GM12878 (cell line): ENCODE results near the gene NOP53. TPM values are rescaled to one million over a fixed set of nuclear protein-coding genes. Genes with fewer than 3 reads are reported as not detected.

Experiments
- ATAC-seq: fragments of 200-7000 bp; cut with Tn5 transposase; 3 replicates; pipeline ENCODE4 v1.9.1; 2020; ENCODE audit warnings: mild to moderate bottlenecking, moderate library complexity
- BruUV-seq: library from RNA; stranded (reverse); fragments of 400-500 nt; replicated peaks from 2 replicates; lab custom pipeline; 2021; lab: Mats Ljungman, UMichigan
- CTCF ChIA-PET: fragments of 300-600 bp; sonication (Branson Sonifier 250); formaldehyde crosslinking; extraction: SDS; loops from one replicate; lab custom pipeline; 2021; ENCODE audit warnings: inconsistent platforms; lab: Yijun Ruan, JAX
- POLR2A ChIA-PET: fragments of 350-600 bp; formaldehyde crosslinking; extraction: SDS; loops from one replicate; lab custom pipeline; 2021; ENCODE audit warnings: inconsistent platforms; lab: Charles Lee
- RAD21 ChIA-PET: fragments of 300-600 bp; sonication (Branson Sonifier 250); formaldehyde crosslinking; loops from one replicate; lab custom pipeline; 2023; ENCODE audit warnings: antibody characterized with exemption; ENCODE audit not compliant: unreplicated experiment; lab: Charles Lee
- SMC1A ChIA-PET: fragments of 300-600 bp; sonication (Branson Sonifier 250); formaldehyde crosslinking; loops from one replicate; lab custom pipeline; 2023; ENCODE audit not compliant: unreplicated experiment, uncharacterized antibody; lab: Charles Lee
- DNase-seq: peaks from one replicate; pipeline ENCODE4 v3.0.0-alpha.2; 2011; ENCODE audit warnings: low read depth, low spot score
- FAIRE-seq: peaks from 3 replicates; lab custom pipeline; 2011; peaks lifted over from hg19 to GRCh38; lab: Jason Lieb, UNC
- H2AFZ ChIP-seq: 2 replicates; pipeline ENCODE4 v1.6.0; 2011; ENCODE audit warnings: low read depth, low read length, control low read depth; ENCODE audit not compliant: control insufficient read depth
- H3K27ac ChIP-seq: 2 replicates; pipeline ENCODE4 v1.5.1; 2011; ENCODE audit warnings: control low read depth; ENCODE audit not compliant: control insufficient read depth, insufficient read depth
- H3K27me3 ChIP-seq, 2 experiments: replicated peaks in 1 of 2; 2 replicates each; pipeline versions ENCODE4 v1.6.0 to v1.6.1; 2011; ENCODE audit warnings: low read length in 1 of 2; ENCODE audit not compliant: control insufficient read depth in 2 of 2, insufficient read depth in 2 of 2
- H3K36me3 ChIP-seq, 2 experiments: 2 replicates each; pipeline ENCODE4 v1.5.1; 2011; ENCODE audit warnings: low read length in 1 of 2; ENCODE audit not compliant: control insufficient read depth in 2 of 2, insufficient read depth in 2 of 2
- H3K4me1 ChIP-seq: 2 replicates; pipeline ENCODE4 v1.6.1; 2011; ENCODE audit warnings: mild to moderate bottlenecking, low read length, moderate library complexity, mixed read lengths; ENCODE audit not compliant: control insufficient read depth, insufficient read depth
- H3K4me2 ChIP-seq: 2 replicates; pipeline ENCODE4 v1.6.0; 2011; ENCODE audit warnings: control low read depth; ENCODE audit not compliant: control insufficient read depth, insufficient read depth
- H3K4me3 ChIP-seq: fragments of 200-600 bp; sonication (generic); 2 replicates; pipeline ENCODE4 v1.5.1; 2016
- H3K79me2 ChIP-seq: 2 replicates; pipeline ENCODE4 v1.6.0; 2011; ENCODE audit warnings: low read length; ENCODE audit not compliant: control insufficient read depth, insufficient read depth
- H3K9ac ChIP-seq: 2 replicates; pipeline ENCODE4 v1.8.0; 2011; ENCODE audit warnings: low read length, control low read depth, mixed read lengths; ENCODE audit not compliant: control insufficient read depth, insufficient read depth
- H3K9me3 ChIP-seq: replicated peaks from 3 replicates; pipeline ENCODE4 v1.5.1; 2011; ENCODE audit warnings: mild to moderate bottlenecking, low read length; ENCODE audit not compliant: control insufficient read depth, insufficient read depth
- H4K20me1 ChIP-seq: 2 replicates; pipeline ENCODE4 v1.6.0; 2011; ENCODE audit not compliant: control insufficient read depth, insufficient read depth
- BHLHE40 ChIP-seq, 2 experiments: fragments of 450-650 bp in 1 of 2; IDR thresholded peaks; 2 replicates each; pipeline ENCODE4 v1.6.1; 2011 to 2017; ENCODE audit warnings: low read depth in 2 of 2, borderline replicate concordance in 1 of 2, improper control_type of control experiment in 1 of 2, low read length in 1 of 2, mild to moderate bottlenecking in 1 of 2
- CBX5 ChIP-seq: sonication (generic); IDR thresholded peaks from 2 replicates; pipeline ENCODE4 v1.6.1; 2016; ENCODE audit warnings: low read depth, moderate library complexity, mild to moderate bottlenecking, inconsistent platforms
- ETV6 ChIP-seq, 2 experiments: fragments of 450-650 bp in 1 of 2; IDR thresholded peaks in 1 of 2; conservative IDR thresholded peaks in 1 of 2; 2 replicates each; pipeline ENCODE4 v1.6.1; 2014; ENCODE audit warnings: antibody characterized with exemption in 1 of 2, borderline replicate concordance in 1 of 2, low read depth in 1 of 2, mild to moderate bottlenecking in 1 of 2, moderate library complexity in 1 of 2
- HCFC1 ChIP-seq: fragments of 150-350 bp; IDR thresholded peaks from 2 replicates; pipeline ENCODE4 v1.6.1; 2014; ENCODE audit warnings: low read length
- MEF2A ChIP-seq: IDR thresholded peaks from 2 replicates; pipeline ENCODE4 v1.6.1; 2011; ENCODE audit warnings: low read depth, mild to moderate bottlenecking, low read length, moderate library complexity; ENCODE audit not compliant: insufficient read depth
- MEF2B ChIP-seq: fragments of 450-650 bp; IDR thresholded peaks from 2 replicates; pipeline ENCODE4 v1.6.1; 2018; ENCODE audit warnings: mild to moderate bottlenecking, moderate library complexity; ENCODE audit not compliant: partially characterized antibody, poor library complexity, severe bottlenecking
- MTA3 ChIP-seq: IDR thresholded peaks from 2 replicates; pipeline ENCODE4 v1.6.1; 2012; ENCODE audit warnings: low read length, inconsistent platforms, borderline replicate concordance
- NFIC ChIP-seq: IDR thresholded peaks from 2 replicates; pipeline ENCODE4 v1.6.1; 2012; ENCODE audit warnings: low read depth, mild to moderate bottlenecking, inconsistent platforms, low read length, moderate library complexity
- NR2C1 ChIP-seq: fragments of 450-650 bp; IDR thresholded peaks from 2 replicates; pipeline ENCODE4 v1.6.1; 2017; ENCODE audit warnings: antibody characterized with exemption, mild to moderate bottlenecking, moderate library complexity
- NR2C2 ChIP-seq: IDR thresholded peaks from 2 replicates; pipeline ENCODE4 v1.6.1; 2011; ENCODE audit warnings: borderline replicate concordance, low read depth; ENCODE audit not compliant: control insufficient read depth, insufficient read length
- PAX5 ChIP-seq: IDR thresholded peaks from 2 replicates; pipeline ENCODE4 v1.6.1; 2011; ENCODE audit warnings: low read depth, low read length, borderline replicate concordance
- PAX8 ChIP-seq: fragments of 450-650 bp; IDR thresholded peaks from 2 replicates; pipeline ENCODE4 v1.6.1; 2017; ENCODE audit warnings: mild to moderate bottlenecking, moderate library complexity
- POLR2AphosphoS2 ChIP-seq: IDR thresholded peaks from 2 replicates; pipeline ENCODE4 v1.6.1; 2011; ENCODE audit warnings: low read depth, mild to moderate bottlenecking, low read length, improper control_type of control experiment, moderate library complexity
- POLR2AphosphoS5 ChIP-seq: IDR thresholded peaks from 2 replicates; pipeline ENCODE4 v1.6.1; 2011; ENCODE audit warnings: mild to moderate bottlenecking, low read length, inconsistent platforms
- RUNX3 ChIP-seq: IDR thresholded peaks from 2 replicates; pipeline ENCODE4 v1.6.1; 2012; ENCODE audit warnings: low read length, inconsistent platforms
- SIX5 ChIP-seq: IDR thresholded peaks from 2 replicates; pipeline ENCODE4 v1.6.1; 2011; ENCODE audit warnings: mild to moderate bottlenecking, low read depth, low read length, moderate library complexity; ENCODE audit not compliant: severe bottlenecking
- ZNF384 ChIP-seq: IDR thresholded peaks from 2 replicates; pipeline ENCODE4 v1.6.1; 2012; ENCODE audit warnings: low read depth, mild to moderate bottlenecking, low read length, improper control_type of control experiment, borderline replicate concordance
- WGBS: methylation state at CpG from one replicate; pipeline ENCODE4 v1.1.6; 2016; ENCODE audit warnings: low lambda C conversion rate; ENCODE audit not compliant: insufficient replicate concordance, insufficient coverage; ENCODE audit errors: missing lambda C conversion rate; 5-methylcytosine and 5-hydroxymethylcytosine counted together
- in situ Hi-C: fragments of 300-500 bp; cut with MboI; formaldehyde crosslinking; loops from 9 replicates; pipeline ENCODE4 v1.14.3; 2018; ENCODE audit warnings: mixed read lengths
- intact Hi-C: fragments of 100-400 bp; cut with micrococcal nuclease; formaldehyde crosslinking; loops from one replicate; pipeline ENCODE4 v1.14.2; 2022; ENCODE audit not compliant: unreplicated experiment
- polyA plus RNA-seq, 11 experiments: library from polyadenylated mRNA; depleted of rRNA in 4 of 11; unstranded in 6 of 11; stranded (reverse) in 5 of 11; fragments of >200 nt; fragmentation: Nextera tagmentation in 4 of 11; fragmentation: Illumina TruSeq in 1 of 11; extraction: Ambion mirVana in 4 of 11; extraction: Trizol in 1 of 11; gene quantifications; 1 replicate in 1 of 11; 2 replicates in 10 of 11; pipeline versions ENCODE4 v1.2.1 to v1.2.3, GENCODE V29; 2011 to 2016; ENCODE audit warnings: inconsistent platforms in 2 of 11, missing spikeins in 2 of 11, low read depth in 1 of 11
- total RNA-seq, 4 experiments: library from RNA; depleted of rRNA in 3 of 4; stranded (reverse); fragments of >200 nt in 3 of 4; fragmentation: Illumina TruSeq in 1 of 4; extraction: Trizol in 1 of 4; gene quantifications; 2 replicates each; pipeline versions ENCODE4 v1.2.1 to v1.2.3, GENCODE V29; 2013 to 2021
- TF ChIP-seq, protein P1 (sequence below): IDR thresholded peaks from 2 replicates; pipeline ENCODE4 v1.6.1; 2011; ENCODE audit warnings: low read depth, low read length, improper control_type of control experiment, borderline replicate concordance
- TF ChIP-seq, protein P2 (sequence below): fragments of 450-650 bp; IDR thresholded peaks from 2 replicates; pipeline ENCODE4 v1.6.1; 2017; ENCODE audit warnings: mild to moderate bottlenecking, moderate library complexity

Gene NOP53
- total and polyA plus RNA-seq, 10 of the 15 experiments (the other 5 are each of a cell fraction or from before 2014, with no cell fraction given) = 6.0 to 386 (median 167) TPM

DNA sequence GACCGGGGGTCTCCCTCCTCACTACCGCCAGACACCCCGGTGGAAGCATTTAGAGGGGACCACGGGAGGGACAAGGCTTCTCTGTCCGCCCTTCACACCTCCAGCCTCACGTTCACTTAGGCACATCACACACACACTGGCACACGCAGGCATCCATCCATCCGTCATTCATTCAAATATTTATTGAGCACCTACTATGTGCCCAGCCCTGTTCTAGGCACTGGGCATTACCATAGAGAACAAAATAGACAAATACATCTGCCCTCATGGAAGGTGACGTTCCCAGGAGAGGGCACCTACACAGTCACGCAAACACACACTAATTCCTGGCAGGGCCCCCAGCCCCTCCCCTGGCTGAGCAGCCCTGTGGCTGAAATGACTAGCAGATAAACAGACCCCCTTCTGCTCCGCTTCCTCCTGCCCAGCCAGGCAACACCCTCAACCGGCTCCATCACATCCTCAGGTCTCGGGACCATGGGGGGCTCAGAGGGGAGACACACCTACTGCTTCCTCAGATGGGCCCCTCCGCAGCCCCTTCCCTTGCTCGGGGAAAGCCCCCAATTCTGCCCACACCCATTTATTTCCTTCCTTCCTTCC lies 3.7 kb upstream of the NOP53 start:
- H3K4me2 ChIP-seq = no peak overlapping the region
- SMC1A ChIA-PET = no interaction called here
- TF ChIP-seq RUNX3 (no peak), SIX5 (no peak), NR2C2 (no peak), POLR2AphosphoS2 (no peak), MEF2A (no peak), HCFC1 (no peak), BHLHE40 (IDR thresholded peaks at IDR 0.05; ENCODE audit: borderline replicate concordance in 1 of 2, low read depth in 2 of 2, low read length in 1 of 2) (no peak), CBX5 (no peak), NR2C1 (no peak), ZNF384 (no peak), ETV6 (conservative IDR thresholded peaks at IDR 0.05 in 1 of 2, IDR thresholded peaks at IDR 0.05 in 1 of 2; ENCODE audit: borderline replicate concordance in 1 of 2, low read depth in 1 of 2) (no peak), MEF2B (no peak), NFIC (no peak), PAX5 (no peak), PAX8 (no peak), MTA3 (no peak), POLR2AphosphoS5 (no peak)
- TF ChIP-seq, protein P1, sequence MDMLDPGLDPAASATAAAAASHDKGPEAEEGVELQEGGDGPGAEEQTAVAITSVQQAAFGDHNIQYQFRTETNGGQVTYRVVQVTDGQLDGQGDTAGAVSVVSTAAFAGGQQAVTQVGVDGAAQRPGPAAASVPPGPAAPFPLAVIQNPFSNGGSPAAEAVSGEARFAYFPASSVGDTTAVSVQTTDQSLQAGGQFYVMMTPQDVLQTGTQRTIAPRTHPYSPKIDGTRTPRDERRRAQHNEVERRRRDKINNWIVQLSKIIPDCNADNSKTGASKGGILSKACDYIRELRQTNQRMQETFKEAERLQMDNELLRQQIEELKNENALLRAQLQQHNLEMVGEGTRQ = no peak
- TF ChIP-seq, protein P2, sequence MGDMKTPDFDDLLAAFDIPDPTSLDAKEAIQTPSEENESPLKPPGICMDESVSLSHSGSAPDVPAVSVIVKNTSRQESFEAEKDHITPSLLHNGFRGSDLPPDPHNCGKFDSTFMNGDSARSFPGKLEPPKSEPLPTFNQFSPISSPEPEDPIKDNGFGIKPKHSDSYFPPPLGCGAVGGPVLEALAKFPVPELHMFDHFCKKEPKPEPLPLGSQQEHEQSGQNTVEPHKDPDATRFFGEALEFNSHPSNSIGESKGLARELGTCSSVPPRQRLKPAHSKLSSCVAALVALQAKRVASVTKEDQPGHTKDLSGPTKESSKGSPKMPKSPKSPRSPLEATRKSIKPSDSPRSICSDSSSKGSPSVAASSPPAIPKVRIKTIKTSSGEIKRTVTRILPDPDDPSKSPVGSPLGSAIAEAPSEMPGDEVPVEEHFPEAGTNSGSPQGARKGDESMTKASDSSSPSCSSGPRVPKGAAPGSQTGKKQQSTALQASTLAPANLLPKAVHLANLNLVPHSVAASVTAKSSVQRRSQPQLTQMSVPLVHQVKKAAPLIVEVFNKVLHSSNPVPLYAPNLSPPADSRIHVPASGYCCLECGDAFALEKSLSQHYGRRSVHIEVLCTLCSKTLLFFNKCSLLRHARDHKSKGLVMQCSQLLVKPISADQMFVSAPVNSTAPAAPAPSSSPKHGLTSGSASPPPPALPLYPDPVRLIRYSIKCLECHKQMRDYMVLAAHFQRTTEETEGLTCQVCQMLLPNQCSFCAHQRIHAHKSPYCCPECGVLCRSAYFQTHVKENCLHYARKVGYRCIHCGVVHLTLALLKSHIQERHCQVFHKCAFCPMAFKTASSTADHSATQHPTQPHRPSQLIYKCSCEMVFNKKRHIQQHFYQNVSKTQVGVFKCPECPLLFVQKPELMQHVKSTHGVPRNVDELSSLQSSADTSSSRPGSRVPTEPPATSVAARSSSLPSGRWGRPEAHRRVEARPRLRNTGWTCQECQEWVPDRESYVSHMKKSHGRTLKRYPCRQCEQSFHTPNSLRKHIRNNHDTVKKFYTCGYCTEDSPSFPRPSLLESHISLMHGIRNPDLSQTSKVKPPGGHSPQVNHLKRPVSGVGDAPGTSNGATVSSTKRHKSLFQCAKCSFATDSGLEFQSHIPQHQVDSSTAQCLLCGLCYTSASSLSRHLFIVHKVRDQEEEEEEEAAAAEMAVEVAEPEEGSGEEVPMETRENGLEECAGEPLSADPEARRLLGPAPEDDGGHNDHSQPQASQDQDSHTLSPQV = no peak
- TF ChIP-seq, all 136 proteins: peak for 0
- H3K79me2 ChIP-seq = peaks cover 13% of the 10 kb centered on the region
- no peak overlapping the region for H2AFZ ChIP-seq
- WGBS = 49% methylated on average over 15 of the region's 15 CpGs
- no peak overlapping the region for H3K27ac ChIP-seq
- DNase-seq (no peak), ATAC-seq (no peak), FAIRE-seq (no peak)
- H3K9ac ChIP-seq = no peak overlapping the region
- H3K36me3 ChIP-seq = no peaks in the 10 kb centered on the region
- H4K20me1 ChIP-seq = no peaks in the 10 kb centered on the region
- H3K27me3 ChIP-seq = no peaks in the 10 kb centered on the region
- ChIA-PET POLR2A (no interaction called here), RAD21 (interaction anchor here (0.6 kb wide), 1 partner anchor 226 kb away, joined by 3 read pairs; no protein-coding TSS in a partner anchor), CTCF (no interaction called here)
- intact Hi-C loops = no loop called here
- no TSS peak for BruUV-seq
- in situ Hi-C loops = no loop called here
- H3K4me3 ChIP-seq = no peak overlapping the region
- H3K9me3 ChIP-seq = no peaks in the 10 kb centered on the region
- peaks cover 10% of the 10 kb centered on the region; the same call in 1 of the 2 replicates for H3K4me1 ChIP-seq
